ENCODE measurements around the gene CCDC47.

Gene CCDC47

GRCh38 chr17:63754046-63754445 lies 19.4 kb downstream of the CCDC47 start:
- ChIA-PET CTCF (no interaction called here), POLR2A (no interaction called here)

DNA sequence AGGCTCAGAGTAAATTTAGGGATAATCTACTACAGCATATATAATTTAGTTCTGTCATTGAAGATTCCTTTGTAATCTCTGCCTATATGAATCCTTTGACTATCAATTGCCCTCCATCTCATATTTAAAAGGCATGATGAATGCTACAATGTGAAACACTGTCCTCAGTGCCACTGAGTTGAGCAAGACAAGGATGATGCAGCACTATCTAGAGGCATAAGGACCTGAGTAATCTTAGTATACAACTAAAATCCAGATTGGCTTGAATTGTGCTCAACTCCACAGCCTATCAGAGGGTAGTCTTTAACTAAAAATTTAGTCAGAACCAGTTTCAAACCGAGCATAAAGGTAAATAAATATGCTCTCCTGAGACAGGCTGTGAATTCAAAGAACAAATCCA lies 20.2 kb downstream of the CCDC47 start:
- no peak for TF ChIP-seq FOXM1 (IDR thresholded peaks at IDR 0.05; ENCODE audit: borderline replicate concordance)
- no peak for TF ChIP-seq TARDBP (IDR thresholded peaks at IDR 0.05)
- no peak for TF ChIP-seq ELF4 (IDR thresholded peaks at IDR 0.05)
- TF ChIP-seq HDGF (IDR thresholded peaks at IDR 0.05; ENCODE audit: borderline replicate concordance): no peak
- TF ChIP-seq CTBP1 (IDR thresholded peaks at IDR 0.05; ENCODE audit: borderline replicate concordance): no peak
- TF ChIP-seq FOXK2 (IDR thresholded peaks at IDR 0.05): no peak
- no peak for TF ChIP-seq ARNT (IDR thresholded peaks at IDR 0.05)
- no peak for TF ChIP-seq PKNOX1 (IDR thresholded peaks at IDR 0.05)
- TF ChIP-seq ZNF384 (IDR thresholded peaks at IDR 0.05): no peak
- ChIA-PET POLR2A (interaction anchor here (1.3 kb wide), 1 partner anchor 11 kb away, joined by 3 read pairs; no protein-coding TSS in a partner anchor), CTCF (no interaction called here)
- no peak for DNase-seq (ENCODE audit: extremely low spot score)

More at GRCh38 chr17:63754046-63754445, 19.4 kb downstream of the CCDC47 start:
- TF ChIP-seq BHLHE40 (IDR thresholded peaks at IDR 0.05; ENCODE audit: borderline replicate concordance) (no peak), FOXK2 (IDR thresholded peaks at IDR 0.05) (no peak), ZNF384 (IDR thresholded peaks at IDR 0.05) (no peak), L3MBTL2 (conservative IDR thresholded peaks at IDR 0.05) (no peak), TARDBP (IDR thresholded peaks at IDR 0.05) (no peak), PKNOX1 (IDR thresholded peaks at IDR 0.05) (no peak)
- no peak for DNase-seq (ENCODE audit: extremely low spot score)

GRCh38 chr17:63752707-63753106 lies 20.7 kb downstream of the CCDC47 start:
- ChIA-PET POLR2A (interaction anchor here (1.3 kb wide), 1 partner anchor 10 kb away, joined by 3 read pairs; no protein-coding TSS in a partner anchor), CTCF (no interaction called here)
- no peak for DNase-seq (ENCODE audit: extremely low spot score)
- TF ChIP-seq HDGF (IDR thresholded peaks at IDR 0.05; ENCODE audit: borderline replicate concordance) (no peak), TARDBP (IDR thresholded peaks at IDR 0.05) (no peak), FOXK2 (IDR thresholded peaks at IDR 0.05) (no peak), ZNF384 (IDR thresholded peaks at IDR 0.05) (no peak), ELF4 (IDR thresholded peaks at IDR 0.05) (no peak), LEF1 (IDR thresholded peaks at IDR 0.05; ENCODE audit: borderline replicate concordance) (no peak), CTBP1 (IDR thresholded peaks at IDR 0.05; ENCODE audit: borderline replicate concordance) (no peak), FOXM1 (IDR thresholded peaks at IDR 0.05; ENCODE audit: borderline replicate concordance) (no peak), ARNT (IDR thresholded peaks at IDR 0.05) (no peak), SP1 (IDR thresholded peaks at IDR 0.05) (no peak), FOXA1 (IDR thresholded peaks at IDR 0.05) (no peak), NFRKB (IDR thresholded peaks at IDR 0.05) (no peak)

GRCh38 chr17:63751806-63752205 lies 21.6 kb downstream of the CCDC47 start:
- TF ChIP-seq ELF4 (IDR thresholded peaks at IDR 0.05) (no peak), L3MBTL2 (conservative IDR thresholded peaks at IDR 0.05) (no peak), SUZ12 (IDR thresholded peaks at IDR 0.05) (no peak), ZNF384 (IDR thresholded peaks at IDR 0.05) (no peak), ARNT (IDR thresholded peaks at IDR 0.05) (no peak), FOXA1 (IDR thresholded peaks at IDR 0.05) (no peak), LEF1 (IDR thresholded peaks at IDR 0.05; ENCODE audit: borderline replicate concordance) (no peak), PKNOX1 (IDR thresholded peaks at IDR 0.05) (no peak), TARDBP (IDR thresholded peaks at IDR 0.05) (no peak), SP1 (IDR thresholded peaks at IDR 0.05) (no peak), CTBP1 (IDR thresholded peaks at IDR 0.05; ENCODE audit: borderline replicate concordance) (no peak)
- ChIA-PET CTCF (no interaction called here), POLR2A (no interaction called here)
- no peak for DNase-seq (ENCODE audit: extremely low spot score)

- CTCF ChIA-PET: interaction anchor here (0.6 to 1.0 kb wide), 3 partner anchors 11 to 118 kb away, joined by 3 to 4 read pairs (median 4); no protein-coding TSS in a partner anchor
Measured at GRCh38 chr17:63741408-63742173, 31.8 kb downstream of the CCDC47 start, which contains the start of gene STRADA. Gene STRADA, minus strand, starts transcription at chr17:63741799. Its CDS starts 13,430 bp downstream, at chr17:63728369.

GRCh38 chr17:63741143-63741407 lies 32.3 kb downstream of the CCDC47 start:
- ChIA-PET POLR2A (interaction anchor here (0.6 to 1.4 kb wide), 7 partner anchors 9 to 85 kb away, joined by 3 to 13 read pairs (median 4); partner anchors contain the start of genes CCDC47 and DDX42), CTCF (interaction anchor here (1.0 kb wide), 1 partner anchor 10 kb away, joined by 4 read pairs; no protein-coding TSS in a partner anchor)
- no peak for DNase-seq (ENCODE audit: extremely low spot score)
- TF ChIP-seq FOXM1 (IDR thresholded peaks at IDR 0.05; ENCODE audit: borderline replicate concordance): no peak

More at GRCh38 chr17:63741408-63742173, 31.8 kb downstream of the CCDC47 start, which contains the start of gene STRADA:
- TF ChIP-seq L3MBTL2 (conservative IDR thresholded peaks at IDR 0.05) (peak; percentile 81), ZNF384 (IDR thresholded peaks at IDR 0.05) (no peak), ELF4 (IDR thresholded peaks at IDR 0.05) (peak; percentile 56)
- DNase-seq (ENCODE audit: extremely low spot score): peak; percentile 97
- POLR2A ChIA-PET: interaction anchor here (0.6 to 1.6 kb wide), 20 partner anchors 8 to 118 kb away, joined by 3 to 26 read pairs (median 4); partner anchors contain the start of genes CCDC47, DDX42 and LIMD2

All from HEK293T (cell line).